CD4-positive, CD25-positive, alpha-beta regulatory T cell (primary cell): ENCODE measurements around the gene KIF19. TPM values are rescaled to one million over a fixed set of nuclear protein-coding genes. Genes with fewer than 3 reads are reported as not detected.
A peak's percentile ranks its signal among the peaks of the same experiment; 100 is the strongest.

ENCODE experiments used
- ATAC-seq, 2 donors: fragments of 150-1000 bp; cut with Tn5 transposase; one replicate each; pipeline ENCODE4 v1.10.0; 2021; ENCODE audit warnings: low read depth in 2 of 2, moderate number of reproducible peaks in 2 of 2, moderate library complexity in 1 of 2
- DNase-seq, 3 donors: peaks; one replicate each; pipeline versions ENCODE4 v3.0.0 to v3.0.0-alpha.2; 2012 to 2022; ENCODE audit warnings: mixed read lengths in 1 of 3
- H3K27ac ChIP-seq: one replicate; pipeline ENCODE4 v1.7.0; 2013; ENCODE audit warnings: mild to moderate bottlenecking, low read length; ENCODE audit not compliant: insufficient read depth, poor library complexity, severe bottlenecking
- H3K27me3 ChIP-seq: one replicate; pipeline ENCODE4 v1.7.0; 2013; ENCODE audit warnings: low read length; ENCODE audit not compliant: control insufficient read depth, insufficient read depth
- H3K36me3 ChIP-seq: one replicate; pipeline ENCODE4 v1.7.0; 2013; ENCODE audit warnings: mild to moderate bottlenecking, low read length, moderate library complexity; ENCODE audit not compliant: control insufficient read depth, insufficient read depth
- H3K4me1 ChIP-seq: 2 replicates; pipeline ENCODE4 v1.7.0; 2013; ENCODE audit warnings: mild to moderate bottlenecking, low read length; ENCODE audit not compliant: insufficient read depth, control insufficient read depth, poor library complexity, severe bottlenecking
- H3K4me3 ChIP-seq: one replicate; pipeline ENCODE4 v1.7.0; 2013; ENCODE audit warnings: low read depth, mild to moderate bottlenecking, low read length, moderate library complexity
- H3K9me3 ChIP-seq, 2 experiments: 1 replicate in 1 of 2; 2 replicates in 1 of 2; pipeline ENCODE4 v1.7.0; 2013; ENCODE audit warnings: low read length in 2 of 2, mild to moderate bottlenecking in 1 of 2, moderate library complexity in 1 of 2; ENCODE audit not compliant: control insufficient read depth in 2 of 2
- H3K27ac Mint-ChIP-seq, 3 donors: one replicate each; pipeline ENCODE4 v1.8.0; 2020 to 2022; ENCODE audit warnings: mild to moderate bottlenecking in 3 of 3, mixed read lengths in 3 of 3, moderate library complexity in 2 of 3
- H3K27me3 Mint-ChIP-seq: one replicate; pipeline ENCODE4 v1.8.0; 2022; ENCODE audit warnings: mild to moderate bottlenecking, mixed read lengths
- H3K36me3 Mint-ChIP-seq: one replicate; pipeline ENCODE4 v1.8.0; 2020; ENCODE audit warnings: mixed read lengths
- H3K4me1 Mint-ChIP-seq, 4 donors: one replicate each; pipeline ENCODE4 v1.8.0; 2020 to 2022; ENCODE audit warnings: mixed read lengths in 4 of 4, mild to moderate bottlenecking in 1 of 4
- H3K4me3 Mint-ChIP-seq, 4 donors: one replicate each; pipeline ENCODE4 v1.8.0; 2020 to 2022; ENCODE audit warnings: mild to moderate bottlenecking in 4 of 4, mixed read lengths in 4 of 4, moderate library complexity in 3 of 4
- H3K9me3 Mint-ChIP-seq, 7 donors: one replicate each; pipeline ENCODE4 v1.8.0; 2020 to 2022; ENCODE audit warnings: mixed read lengths in 7 of 7, mild to moderate bottlenecking in 3 of 7, moderate library complexity in 2 of 7
- polyA plus RNA-seq, 4 donors: library from polyadenylated mRNA; unstranded; fragments of 300-500 nt; fragmentation: Illumina TruSeq; gene quantifications; one replicate each; pipeline ENCODE4 v1.2.3, GENCODE V29; 2021
- total RNA-seq: library from RNA; stranded (reverse); gene quantifications from one replicate; pipeline ENCODE4 v1.2.3, GENCODE V29; 2022

The KIF19 gene
- total and polyA plus RNA-seq, 5 donors from 2014 or later: 1.2 to 1.8 (median 1.4) TPM

DNA sequence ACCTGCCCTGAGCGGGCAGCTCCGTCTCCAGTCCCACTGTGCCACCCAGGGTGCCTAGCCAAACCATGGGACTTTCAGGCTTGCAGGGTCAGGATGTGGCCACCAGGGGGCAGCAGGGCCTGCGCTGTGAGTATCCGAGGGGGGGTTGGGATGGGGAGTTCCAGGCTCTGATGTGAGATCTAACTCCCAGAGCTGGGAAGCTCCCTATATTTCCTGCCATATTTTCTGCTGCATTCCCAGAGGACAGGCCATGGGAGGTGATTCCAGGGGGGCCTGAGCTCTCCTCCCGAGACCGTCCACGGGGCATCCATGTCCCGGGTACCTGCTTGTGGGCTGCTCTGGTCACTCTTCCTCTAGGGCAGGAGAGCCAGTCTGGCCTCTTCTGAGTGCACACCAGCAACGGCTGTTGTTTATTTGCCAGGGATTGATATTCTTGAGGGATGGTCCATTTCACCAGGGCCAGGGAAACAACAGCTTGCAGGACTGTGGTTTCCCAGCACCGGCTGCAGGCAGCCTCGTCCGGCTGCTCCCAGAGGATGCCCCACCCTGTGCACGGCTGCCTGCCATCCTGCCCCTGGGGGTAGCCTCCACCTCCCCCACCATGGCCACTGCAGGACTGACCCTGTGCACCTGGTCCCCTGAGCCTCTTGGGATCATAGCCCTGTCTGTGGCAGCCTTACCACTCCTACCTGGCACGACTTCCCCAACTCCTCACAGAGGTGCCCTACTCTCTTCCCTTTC lies 42.5 kb downstream of the KIF19 start:
- H3K4me1 Mint-ChIP-seq: peaks cover 0 to 9% (median 2%) of the 10 kb centered on the region in 4 donors
- H3K27ac Mint-ChIP-seq: no peak overlapping the region
- H3K27me3 Mint-ChIP-seq: peaks cover 4% of the 10 kb centered on the region
- H3K36me3 Mint-ChIP-seq: no peaks in the 10 kb centered on the region
- H3K4me3 Mint-ChIP-seq: peak overlapping the region in 1 of 4 donors; percentile 8
- Histone ChIP-seq H3K36me3 (no peaks in the 10 kb centered on the region), H3K9me3 (no peaks in the 10 kb centered on the region), H3K4me1 (peaks cover 18% of the 10 kb centered on the region), H3K27me3 (no peaks in the 10 kb centered on the region), H3K27ac (no peak overlapping the region), H3K4me3 (no peak overlapping the region)
- ATAC-seq: peak; percentile 59 to 70
- H3K9me3 Mint-ChIP-seq: no peaks in the 10 kb centered on the region
- peak; percentile 46 to 60 (median 57) for DNase-seq

DNA sequence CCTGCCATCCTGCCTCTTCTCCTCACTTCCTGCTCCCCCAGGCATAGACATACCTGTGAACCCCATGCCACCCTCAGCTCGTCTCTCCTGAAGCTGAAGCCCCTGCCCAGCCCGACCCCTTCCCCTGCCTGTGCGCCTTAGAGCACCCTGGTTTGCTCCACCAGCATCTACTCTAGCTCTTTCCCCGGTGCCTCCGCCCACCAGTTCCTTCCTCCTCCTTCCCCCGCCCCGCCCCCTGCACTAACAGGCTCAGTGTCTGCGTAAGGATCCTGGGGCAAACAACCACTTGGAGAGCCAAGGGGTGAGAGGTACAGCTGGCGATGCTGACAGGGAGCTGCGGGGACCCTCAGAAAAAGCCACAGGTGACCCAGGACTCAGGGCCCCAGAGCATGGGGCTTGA lies 43.2 kb downstream of the KIF19 start:
- Histone ChIP-seq H3K4me3 (no peak overlapping the region), H3K9me3 (no peaks in the 10 kb centered on the region), H3K36me3 (no peaks in the 10 kb centered on the region), H3K4me1 (peaks cover 18% of the 10 kb centered on the region), H3K27me3 (no peaks in the 10 kb centered on the region), H3K27ac (no peak overlapping the region)
- Mint-ChIP-seq H3K27me3 (peaks cover 4% of the 10 kb centered on the region), H3K27ac (no peak overlapping the region), H3K9me3 (no peaks in the 10 kb centered on the region), H3K4me3 (peak overlapping the region in 1 of 4 donors; percentile 39), H3K4me1 (peaks cover 0 to 9% (median 2%) of the 10 kb centered on the region in 4 donors), H3K36me3 (no peaks in the 10 kb centered on the region)
- peak in 2 of 3 donors; percentile 7 to 66 for DNase-seq
- ATAC-seq: peak; percentile 29 to 32

DNA sequence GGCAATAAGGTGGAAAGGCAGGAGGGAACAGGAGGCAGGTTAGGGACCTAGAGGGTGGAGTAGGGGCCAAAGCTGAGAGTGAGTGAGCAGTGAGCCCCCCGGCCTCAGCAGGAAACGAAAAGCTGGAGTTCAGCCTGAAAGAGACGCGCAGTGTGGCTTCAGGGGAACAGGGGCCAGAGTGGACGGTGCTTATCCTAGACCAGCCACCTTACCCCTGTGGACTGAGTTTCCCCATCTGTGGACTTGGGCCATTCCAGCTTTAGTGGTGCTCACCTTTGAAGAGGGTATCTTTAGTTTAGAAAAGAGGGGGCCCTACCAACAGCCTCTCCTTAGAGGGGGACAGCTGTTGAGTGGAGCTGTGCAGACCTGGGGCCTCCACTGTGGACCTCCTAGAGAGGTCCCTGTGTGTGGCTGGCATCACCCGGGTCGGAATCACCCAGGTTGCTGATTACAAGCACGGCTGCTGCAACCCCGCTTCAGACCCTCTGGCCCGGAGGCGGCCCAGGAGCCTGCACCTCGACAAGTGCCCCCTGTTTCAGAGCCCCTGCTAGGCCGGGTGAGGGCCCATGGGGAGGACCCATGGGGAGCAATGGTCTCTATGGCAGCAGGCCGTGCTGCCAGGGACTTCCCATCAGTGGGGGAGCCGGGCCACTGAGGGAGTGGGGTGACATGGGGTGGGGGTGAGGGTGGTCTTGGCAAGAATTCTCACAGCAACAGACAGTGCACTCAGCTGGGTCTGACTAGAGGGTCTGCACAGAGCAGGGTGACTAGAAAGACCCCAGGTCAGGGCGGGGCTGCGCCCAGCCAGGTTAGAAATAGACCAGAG lies 43.9 kb downstream of the KIF19 start:
- Histone ChIP-seq H3K4me1 (peaks cover 18% of the 10 kb centered on the region), H3K27me3 (no peaks in the 10 kb centered on the region), H3K4me3 (no peak overlapping the region), H3K27ac (no peak overlapping the region), H3K36me3 (no peaks in the 10 kb centered on the region), H3K9me3 (no peaks in the 10 kb centered on the region)
- no peaks in the 10 kb centered on the region for H3K9me3 Mint-ChIP-seq
- peaks cover 4% of the 10 kb centered on the region for H3K27me3 Mint-ChIP-seq
- peaks cover 0 to 9% (median 2%) of the 10 kb centered on the region in 4 donors for H3K4me1 Mint-ChIP-seq
- DNase-seq: no peak
- ATAC-seq: no peak
- H3K4me3 Mint-ChIP-seq: peak overlapping the region in 1 of 4 donors; percentile 10
- H3K27ac Mint-ChIP-seq: no peak overlapping the region
- H3K36me3 Mint-ChIP-seq: no peaks in the 10 kb centered on the region

- no peak for ATAC-seq
- Mint-ChIP-seq H3K4me3 (no peak overlapping the region), H3K27me3 (no peaks in the 10 kb centered on the region), H3K4me1 (peaks cover 0 to 9% (median 2%) of the 10 kb centered on the region in 4 donors), H3K9me3 (no peaks in the 10 kb centered on the region), H3K36me3 (no peaks in the 10 kb centered on the region), H3K27ac (no peak overlapping the region)
- H3K4me1 ChIP-seq: peaks cover 18% of the 10 kb centered on the region
- H3K27ac ChIP-seq: no peak overlapping the region
- H3K36me3 ChIP-seq: no peaks in the 10 kb centered on the region
- H3K9me3 ChIP-seq: no peaks in the 10 kb centered on the region
- H3K4me3 ChIP-seq: no peak overlapping the region
- H3K27me3 ChIP-seq: no peaks in the 10 kb centered on the region
- no peak for DNase-seq
Observed at GRCh38 chr17:74371653-74372147, 45.7 kb downstream of the KIF19 start.

DNA sequence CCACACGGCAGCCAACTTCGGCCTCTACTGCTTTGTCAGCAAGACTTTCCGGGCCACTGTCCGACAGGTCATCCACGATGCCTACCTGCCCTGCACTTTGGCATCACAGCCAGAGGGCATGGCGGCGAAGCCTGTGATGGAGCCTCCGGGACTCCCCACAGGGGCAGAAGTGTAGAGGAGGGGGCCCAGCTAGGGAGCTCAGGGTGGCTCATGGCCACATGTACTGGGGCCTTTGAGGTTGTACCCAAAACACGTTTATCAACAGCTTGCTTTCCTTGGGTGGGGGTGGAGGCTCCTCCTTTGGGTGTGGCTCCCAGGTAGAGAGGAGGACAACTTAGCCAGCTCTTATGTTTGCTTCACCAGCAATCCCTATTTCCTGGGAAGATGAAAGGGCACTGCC lies 46.4 kb downstream of the KIF19 start:
- no peak overlapping the region for H3K27ac ChIP-seq
- no peak overlapping the region for H3K4me3 ChIP-seq
- Mint-ChIP-seq H3K27ac (no peak overlapping the region), H3K4me1 (peaks cover 0 to 9% (median 2%) of the 10 kb centered on the region in 4 donors), H3K4me3 (no peak overlapping the region), H3K27me3 (no peaks in the 10 kb centered on the region), H3K36me3 (no peaks in the 10 kb centered on the region), H3K9me3 (no peaks in the 10 kb centered on the region)
- peaks cover 18% of the 10 kb centered on the region for H3K4me1 ChIP-seq
- no peaks in the 10 kb centered on the region for H3K9me3 ChIP-seq
- ATAC-seq (no peak), DNase-seq (no peak)
- H3K36me3 ChIP-seq: no peaks in the 10 kb centered on the region
- no peaks in the 10 kb centered on the region for H3K27me3 ChIP-seq

GRCh38 chr17:74373838-74374606 lies 48.0 kb downstream of the KIF19 start:
- Histone ChIP-seq H3K4me1 (peaks cover 7% of the 10 kb centered on the region), H3K36me3 (no peaks in the 10 kb centered on the region), H3K27me3 (no peaks in the 10 kb centered on the region), H3K9me3 (no peaks in the 10 kb centered on the region), H3K27ac (no peak overlapping the region), H3K4me3 (no peak overlapping the region)
- no peak for ATAC-seq
- peaks cover 0 to 8% (median under 1%) of the 10 kb centered on the region in 4 donors for H3K4me1 Mint-ChIP-seq
- no peak overlapping the region for H3K27ac Mint-ChIP-seq
- no peak for DNase-seq
- no peak overlapping the region for H3K4me3 Mint-ChIP-seq
- no peaks in the 10 kb centered on the region for H3K36me3 Mint-ChIP-seq
- H3K9me3 Mint-ChIP-seq: no peaks in the 10 kb centered on the region
- peaks cover 9% of the 10 kb centered on the region for H3K27me3 Mint-ChIP-seq

DNA sequence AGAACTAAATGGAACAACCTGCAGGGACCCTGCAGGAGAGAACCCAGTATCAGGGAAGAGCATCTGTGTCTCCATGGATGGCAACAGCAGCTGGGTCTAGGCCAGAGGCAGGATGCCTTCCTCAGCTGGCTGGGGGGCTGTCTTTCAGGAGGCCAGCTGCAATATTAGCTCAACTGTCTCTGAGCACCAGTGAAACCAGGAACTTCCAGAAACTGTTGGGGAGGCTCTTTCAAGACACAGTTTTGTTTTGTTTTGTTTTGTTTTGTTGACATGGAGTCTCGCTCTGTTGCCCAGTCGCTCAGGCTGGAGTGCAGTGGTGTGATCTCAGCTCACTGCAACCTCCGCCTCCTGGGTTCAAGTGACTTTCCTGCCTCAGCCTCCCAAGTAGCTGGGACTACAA lies 48.8 kb downstream of the KIF19 start:
- DNase-seq (no peak), ATAC-seq (no peak)
- Mint-ChIP-seq H3K4me3 (no peak overlapping the region), H3K36me3 (no peaks in the 10 kb centered on the region), H3K27ac (no peak overlapping the region), H3K9me3 (no peaks in the 10 kb centered on the region), H3K4me1 (peaks cover 0 to 2% (median 0%) of the 10 kb centered on the region in 4 donors), H3K27me3 (peaks cover 9% of the 10 kb centered on the region)
- Histone ChIP-seq H3K36me3 (no peaks in the 10 kb centered on the region), H3K4me3 (no peak overlapping the region), H3K27ac (no peak overlapping the region), H3K4me1 (peaks cover 5% of the 10 kb centered on the region), H3K27me3 (no peaks in the 10 kb centered on the region), H3K9me3 (no peaks in the 10 kb centered on the region)
